Measurements from ENCODE around the gene CLDN6.

DNA sequence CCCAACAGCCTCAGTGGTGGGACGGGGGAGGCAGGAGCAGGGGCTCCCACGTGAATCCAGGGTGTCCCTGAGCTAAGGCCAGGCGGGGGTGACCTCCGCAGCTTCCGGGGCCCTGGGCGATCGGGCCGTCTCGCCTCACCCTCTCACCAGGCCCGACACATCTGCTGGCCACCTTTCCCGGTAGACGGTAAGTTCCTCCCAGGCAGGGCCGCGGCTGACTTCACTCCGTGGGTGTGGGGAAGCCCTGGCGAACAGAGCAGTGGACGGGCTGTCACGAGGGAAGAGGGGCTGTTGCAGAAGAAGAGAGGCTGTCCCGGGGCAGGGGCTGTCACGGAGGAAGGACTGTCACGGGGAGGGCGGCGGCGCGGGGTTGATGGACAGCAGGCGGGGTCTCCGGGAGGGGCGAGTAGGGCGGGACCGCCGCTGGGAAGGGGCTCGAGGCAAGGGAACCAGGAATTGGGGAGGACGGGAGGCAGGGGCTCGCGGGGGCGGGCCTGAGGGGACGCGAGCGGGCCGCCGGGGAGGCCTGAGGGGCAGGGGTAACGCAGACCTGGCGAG is 38.2 kb downstream of the CLDN6 start:
- TF ChIP-seq POLR2A (IDR thresholded peaks at IDR 0.05), result no peak
- TF ChIP-seq, protein P1, sequence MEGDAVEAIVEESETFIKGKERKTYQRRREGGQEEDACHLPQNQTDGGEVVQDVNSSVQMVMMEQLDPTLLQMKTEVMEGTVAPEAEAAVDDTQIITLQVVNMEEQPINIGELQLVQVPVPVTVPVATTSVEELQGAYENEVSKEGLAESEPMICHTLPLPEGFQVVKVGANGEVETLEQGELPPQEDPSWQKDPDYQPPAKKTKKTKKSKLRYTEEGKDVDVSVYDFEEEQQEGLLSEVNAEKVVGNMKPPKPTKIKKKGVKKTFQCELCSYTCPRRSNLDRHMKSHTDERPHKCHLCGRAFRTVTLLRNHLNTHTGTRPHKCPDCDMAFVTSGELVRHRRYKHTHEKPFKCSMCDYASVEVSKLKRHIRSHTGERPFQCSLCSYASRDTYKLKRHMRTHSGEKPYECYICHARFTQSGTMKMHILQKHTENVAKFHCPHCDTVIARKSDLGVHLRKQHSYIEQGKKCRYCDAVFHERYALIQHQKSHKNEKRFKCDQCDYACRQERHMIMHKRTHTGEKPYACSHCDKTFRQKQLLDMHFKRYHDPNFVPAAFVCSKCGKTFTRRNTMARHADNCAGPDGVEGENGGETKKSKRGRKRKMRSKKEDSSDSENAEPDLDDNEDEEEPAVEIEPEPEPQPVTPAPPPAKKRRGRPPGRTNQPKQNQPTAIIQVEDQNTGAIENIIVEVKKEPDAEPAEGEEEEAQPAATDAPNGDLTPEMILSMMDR (IDR thresholded peaks at IDR 0.05), result no peak

Data from adrenal gland (tissue), 5 donors.